Mesenchymal stem cell (in vitro differentiated cells and primary cell): ENCODE data around the gene KLF13. TPM values are rescaled to one million over a fixed set of nuclear protein-coding genes. Genes with fewer than 3 reads are reported as not detected.

Experiments
- DNase-seq: peaks from one replicate; pipeline ENCODE4 v3.0.0-alpha.2; 2013
- H2AFZ ChIP-seq: one replicate; pipeline ENCODE4 v1.6.1; 2013; ENCODE audit warnings: low read depth, mild to moderate bottlenecking, control low read depth, inconsistent platforms, low read length, moderate library complexity
- H2AK5ac ChIP-seq: 2 replicates; pipeline ENCODE4 v1.6.1; 2013; ENCODE audit warnings: low read length, moderate library complexity, mild to moderate bottlenecking, inconsistent platforms; ENCODE audit not compliant: severe bottlenecking
- H2BK120ac ChIP-seq: one replicate; pipeline ENCODE4 v1.6.1; 2013; ENCODE audit warnings: low read depth, mild to moderate bottlenecking, inconsistent platforms, low read length, moderate library complexity
- H2BK12ac ChIP-seq, 2 experiments: one replicate each; pipeline ENCODE4 v1.6.1; 2013; ENCODE audit warnings: inconsistent platforms in 2 of 2, low read length in 2 of 2, mild to moderate bottlenecking in 2 of 2, moderate library complexity in 2 of 2, control low read depth in 1 of 2
- H2BK15ac ChIP-seq: one replicate; pipeline ENCODE4 v1.6.1; 2013; ENCODE audit warnings: mild to moderate bottlenecking, low read depth, inconsistent platforms; ENCODE audit not compliant: poor library complexity, severe bottlenecking
- H2BK5ac ChIP-seq: 2 replicates; pipeline ENCODE4 v1.6.1; 2013; ENCODE audit warnings: low read depth, mild to moderate bottlenecking, low read length, control low read depth, inconsistent platforms; ENCODE audit not compliant: poor library complexity, severe bottlenecking
- H3K14ac ChIP-seq, 2 experiments: one replicate each; pipeline ENCODE4 v1.6.1; 2013; ENCODE audit warnings: inconsistent platforms in 2 of 2, low read length in 2 of 2, control low read depth in 1 of 2, mild to moderate bottlenecking in 1 of 2, moderate library complexity in 1 of 2
- H3K18ac ChIP-seq, 2 experiments: one replicate each; pipeline ENCODE4 v1.6.1; 2013; ENCODE audit warnings: inconsistent platforms in 2 of 2, low read length in 2 of 2, control low read depth in 1 of 2, low read depth in 1 of 2, mild to moderate bottlenecking in 1 of 2
- H3K23ac ChIP-seq, 2 experiments: one replicate each; pipeline ENCODE4 v1.6.1; 2013; ENCODE audit warnings: inconsistent platforms in 2 of 2, low read length in 2 of 2, mild to moderate bottlenecking in 2 of 2, moderate library complexity in 2 of 2, control low read depth in 1 of 2
- H3K27ac ChIP-seq: 2 replicates; pipeline ENCODE4 v1.5.1; 2013; ENCODE audit warnings: mild to moderate bottlenecking, moderate library complexity, low read length, control low read depth, inconsistent platforms; ENCODE audit not compliant: poor library complexity, severe bottlenecking
- H3K27me3 ChIP-seq, 2 experiments: 2 replicates each; pipeline versions ENCODE4 v1.6.1 to v1.7.0; 2013; ENCODE audit warnings: low read length in 2 of 2, mild to moderate bottlenecking in 2 of 2, moderate library complexity in 2 of 2, control low read depth in 1 of 2, inconsistent platforms in 1 of 2; ENCODE audit not compliant: control insufficient read depth in 1 of 2, insufficient read depth in 1 of 2
- H3K36me3 ChIP-seq, 2 experiments: 2 replicates each; pipeline versions ENCODE4 v1.6.1 to v1.7.0; 2013; ENCODE audit warnings: low read length in 2 of 2, control low read depth in 1 of 2, inconsistent platforms in 1 of 2, low read depth in 1 of 2, mild to moderate bottlenecking in 1 of 2; ENCODE audit not compliant: insufficient read depth in 2 of 2, control insufficient read depth in 1 of 2
- H3K4ac ChIP-seq, 2 experiments: one replicate each; pipeline ENCODE4 v1.6.1; 2013; ENCODE audit warnings: inconsistent platforms in 2 of 2, low read length in 2 of 2, mild to moderate bottlenecking in 2 of 2, moderate library complexity in 2 of 2, control low read depth in 1 of 2, low read depth in 1 of 2
- H3K4me1 ChIP-seq: 2 replicates; pipeline ENCODE4 v1.6.1; 2013; ENCODE audit warnings: low read depth, low read length, control low read depth; ENCODE audit not compliant: control insufficient read depth, insufficient read depth
- H3K4me2 ChIP-seq: 2 replicates; pipeline ENCODE4 v1.6.1; 2013; ENCODE audit warnings: low read length, mild to moderate bottlenecking, inconsistent platforms; ENCODE audit not compliant: poor library complexity, severe bottlenecking
- H3K4me3 ChIP-seq, 2 experiments: 2 replicates each; pipeline versions ENCODE4 v1.5.1 to v1.7.0; 2013; ENCODE audit warnings: low read length in 2 of 2, mild to moderate bottlenecking in 2 of 2, control low read depth in 1 of 2, low read depth in 1 of 2; ENCODE audit not compliant: insufficient read depth in 1 of 2
- H3K79me1 ChIP-seq: replicated peaks from 2 replicates; pipeline ENCODE4 v1.6.1; 2013; ENCODE audit warnings: mild to moderate bottlenecking, control low read depth, low read length, inconsistent platforms; ENCODE audit not compliant: poor library complexity, severe bottlenecking
- H3K9ac ChIP-seq: 2 replicates; pipeline ENCODE4 v1.7.0; 2013; ENCODE audit warnings: mild to moderate bottlenecking, low read length, moderate library complexity
- H3K9me3 ChIP-seq: 2 replicates; pipeline ENCODE4 v1.7.0; 2013; ENCODE audit warnings: mild to moderate bottlenecking, low read length; ENCODE audit not compliant: control insufficient read depth
- H4K8ac ChIP-seq: one replicate; pipeline ENCODE4 v1.6.1; 2013; ENCODE audit warnings: inconsistent platforms, mild to moderate bottlenecking, low read length, moderate library complexity
- H4K91ac ChIP-seq: one replicate; pipeline ENCODE4 v1.6.1; 2013; ENCODE audit warnings: mild to moderate bottlenecking, low read length, inconsistent platforms
- WGBS: methylation state at CpG from one replicate; pipeline ENCODE4 v1.1.7; 2013; ENCODE audit warnings: mixed read lengths; 5-methylcytosine and 5-hydroxymethylcytosine counted together
- polyA plus RNA-seq, 2 experiments: library from polyadenylated mRNA; stranded (reverse); fragments of 200-250 nt; gene quantifications; one replicate each; pipeline ENCODE4 v1.2.3, GENCODE V29; 2013

Gene KLF13
- polyA plus RNA-seq (2013, experiment 1 of 2) = 93.2 TPM
- polyA plus RNA-seq (2013, experiment 2 of 2) = 91.8 TPM

DNA sequence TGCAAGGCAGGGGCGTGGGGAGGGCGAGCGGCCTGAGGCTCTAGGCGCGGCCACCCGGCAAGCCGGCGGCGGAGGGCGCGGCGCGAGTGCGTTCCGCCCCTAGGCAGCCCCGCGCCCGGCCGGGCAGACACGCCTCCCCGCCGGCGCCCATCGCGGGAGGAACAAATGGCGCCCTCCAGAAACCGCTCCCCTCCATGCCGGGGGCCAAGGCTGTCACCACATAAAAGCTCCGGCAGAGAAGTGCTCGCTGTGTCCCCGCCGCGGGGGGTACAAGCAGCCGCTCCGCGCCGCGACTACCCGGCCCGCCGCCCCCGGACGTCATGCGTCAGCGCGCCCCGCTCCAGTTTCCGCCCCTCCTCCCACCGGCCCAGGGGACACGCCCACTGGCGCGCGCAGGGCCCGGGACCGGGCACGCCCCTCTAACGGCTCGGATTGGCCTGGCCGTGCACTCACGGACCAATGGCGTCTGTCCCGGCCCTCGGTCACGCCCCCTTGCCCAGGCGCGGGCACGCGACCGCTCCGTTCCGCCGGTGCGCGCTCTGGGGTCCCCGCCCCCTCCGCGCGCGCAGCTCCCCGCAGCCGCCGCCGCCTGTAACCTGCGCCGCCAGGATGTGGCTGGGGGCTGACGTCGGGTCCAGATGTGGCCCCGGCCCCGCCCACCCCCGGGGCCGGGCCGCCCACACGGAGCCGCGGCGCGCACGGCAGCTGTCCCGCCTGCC is at the start of gene KLF13:
TSS of gene KLF13 (plus strand) at position 680 of the 719 bp plus-strand sequence. CDS start 378 bp downstream, outside the sequence.
- peaks cover 0 to 3% of the 10 kb centered on the region in 2 experiments for H3K36me3 ChIP-seq

DNA sequence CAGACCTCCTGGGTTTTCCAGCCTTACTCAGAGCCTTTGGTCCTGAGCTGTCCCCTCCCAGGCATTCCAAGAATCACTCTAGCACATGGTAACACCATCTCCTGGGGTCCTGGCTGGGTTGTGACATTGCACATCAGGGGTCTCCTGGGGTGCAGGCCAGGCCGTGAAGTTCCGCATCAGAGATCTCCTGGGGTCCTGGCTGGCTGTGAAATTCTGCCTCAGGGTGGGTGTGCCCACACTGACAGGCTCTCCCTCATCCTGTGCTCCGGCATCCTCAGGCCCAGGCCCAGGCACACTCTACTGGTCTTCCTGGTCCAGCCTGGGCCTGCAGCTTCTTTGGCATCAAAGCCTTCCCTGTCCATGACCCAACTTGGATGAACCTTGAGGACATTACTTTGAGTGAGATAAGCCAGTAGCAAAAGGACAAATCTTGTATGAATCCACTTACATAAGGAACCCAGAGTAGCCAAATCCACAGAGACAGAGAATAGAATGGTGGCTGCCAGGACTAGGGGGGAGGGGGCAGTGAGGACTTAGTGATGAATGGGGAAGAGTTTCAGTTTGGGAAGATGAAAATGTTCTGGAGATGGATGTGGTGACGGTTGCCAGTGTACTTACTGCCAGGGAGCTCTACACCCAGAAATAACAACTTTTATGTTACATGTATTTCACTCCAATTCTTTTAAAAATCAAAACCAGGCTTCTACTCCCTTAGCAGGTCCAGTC is 49.1 kb upstream of the KLF13 start:
- peaks cover 9% of the 10 kb centered on the region for H3K4me1 ChIP-seq
- no peak overlapping the region for H3K9ac ChIP-seq
- H3K36me3 ChIP-seq = no peaks in the 10 kb centered on the region
- H3K79me1 ChIP-seq = no peaks in the 10 kb centered on the region
- no peak overlapping the region for H2AK5ac ChIP-seq
- no peak overlapping the region for H3K4ac ChIP-seq
- H2BK120ac ChIP-seq = no peak overlapping the region
- 86% methylated on average over 3 of the region's 4 CpGs for WGBS
- no peak overlapping the region for H2AFZ ChIP-seq
- no peak overlapping the region for H3K23ac ChIP-seq
- no peak overlapping the region for H3K27ac ChIP-seq
- no peak for DNase-seq
- no peak overlapping the region for H3K4me2 ChIP-seq
- no peak overlapping the region for H4K91ac ChIP-seq
- no peak overlapping the region for H3K18ac ChIP-seq
- no peak overlapping the region for H3K4me3 ChIP-seq
- no peak overlapping the region for H2BK5ac ChIP-seq
- H2BK12ac ChIP-seq = no peak overlapping the region
- H2BK15ac ChIP-seq = no peak overlapping the region
- no peaks in the 10 kb centered on the region for H3K9me3 ChIP-seq
- no peak overlapping the region for H4K8ac ChIP-seq
- H3K27me3 ChIP-seq = peaks cover 0 to 29% of the 10 kb centered on the region in 2 experiments
- no peak overlapping the region for H3K14ac ChIP-seq

More for the DNA sequence above, at the start of gene KLF13:
- H3K27ac ChIP-seq = peak within 1 kb of the TSS; percentile 52
- H3K27me3 ChIP-seq = peaks cover 0 to 5% of the 10 kb centered on the region in 2 experiments
- H3K18ac ChIP-seq = peak within 1 kb of the TSS; percentile 93 to 97
- peak within 1 kb of the TSS in 1 of 2 experiments; percentile 93 for H3K14ac ChIP-seq
- peak within 1 kb of the TSS; percentile 88 for H3K9ac ChIP-seq
- peak within 1 kb of the TSS; percentile 94 to 96 for H3K4ac ChIP-seq
- H3K4me1 ChIP-seq = peaks cover 18% of the 10 kb centered on the region
- peak within 1 kb of the TSS; percentile 82 to 83 for H3K4me3 ChIP-seq
- H2AFZ ChIP-seq = peak within 1 kb of the TSS; percentile 72
- no peak within 1 kb of the TSS for H3K23ac ChIP-seq
- H4K91ac ChIP-seq = peak within 1 kb of the TSS; percentile 97
- no peak within 1 kb of the TSS for H2AK5ac ChIP-seq
- H2BK5ac ChIP-seq = peak within 1 kb of the TSS; percentile 91
- peak within 1 kb of the TSS; percentile 50 to 85 for H2BK12ac ChIP-seq
- H3K9me3 ChIP-seq = peaks cover 5% of the 10 kb centered on the region
- peak; percentile 97 for DNase-seq
- peak within 1 kb of the TSS; percentile 92 for H2BK120ac ChIP-seq
- H3K4me2 ChIP-seq = peak within 1 kb of the TSS; percentile 93
- peak within 1 kb of the TSS; percentile 82 for H4K8ac ChIP-seq
- peak within 1 kb of the TSS; percentile 98 for H2BK15ac ChIP-seq
- H3K79me1 ChIP-seq = peaks cover 11% of the 10 kb centered on the region
- under 1% methylated on average over 80 of the region's 99 CpGs for WGBS

DNA sequence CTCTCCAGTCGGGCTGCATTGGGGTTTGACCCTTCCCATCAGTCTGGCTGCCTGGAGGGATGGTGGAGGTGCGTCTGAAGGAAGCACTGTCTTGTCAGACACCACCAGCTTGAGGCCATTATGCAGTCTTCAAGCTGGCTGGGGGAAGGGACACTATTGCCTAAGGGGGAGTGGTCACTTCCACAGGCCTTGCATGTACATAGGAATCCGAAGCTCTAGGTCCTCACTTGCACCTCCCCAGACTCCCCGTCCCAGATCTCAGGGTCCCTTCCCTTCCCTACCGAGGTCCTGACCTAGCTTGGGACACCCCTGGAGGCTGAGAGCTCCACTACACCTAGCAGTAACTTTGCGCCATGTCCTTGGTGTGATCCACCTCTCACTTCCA is 48.6 kb upstream of the KLF13 start:
- H3K4ac ChIP-seq = no peak overlapping the region
- no peaks in the 10 kb centered on the region for H3K36me3 ChIP-seq
- peaks cover 7% of the 10 kb centered on the region for H3K4me1 ChIP-seq
- no peak overlapping the region for H2BK15ac ChIP-seq
- H3K18ac ChIP-seq = no peak overlapping the region
- H3K23ac ChIP-seq = no peak overlapping the region
- H2BK5ac ChIP-seq = no peak overlapping the region
- 76% methylated on average over 6 of the region's 6 CpGs for WGBS
- H3K79me1 ChIP-seq = no peaks in the 10 kb centered on the region
- H3K27me3 ChIP-seq = peaks cover 0 to 29% of the 10 kb centered on the region in 2 experiments
- H2AK5ac ChIP-seq = no peak overlapping the region
- H3K14ac ChIP-seq = peak overlapping the region in 1 of 2 experiments; percentile 71
- H2AFZ ChIP-seq = no peak overlapping the region
- H3K4me3 ChIP-seq = no peak overlapping the region
- no peak overlapping the region for H4K8ac ChIP-seq
- no peak overlapping the region for H4K91ac ChIP-seq
- H3K27ac ChIP-seq = no peak overlapping the region
- H3K4me2 ChIP-seq = no peak overlapping the region
- H3K9me3 ChIP-seq = no peaks in the 10 kb centered on the region
- H3K9ac ChIP-seq = no peak overlapping the region
- H2BK12ac ChIP-seq = no peak overlapping the region
- H2BK120ac ChIP-seq = no peak overlapping the region
- DNase-seq = no peak

DNA sequence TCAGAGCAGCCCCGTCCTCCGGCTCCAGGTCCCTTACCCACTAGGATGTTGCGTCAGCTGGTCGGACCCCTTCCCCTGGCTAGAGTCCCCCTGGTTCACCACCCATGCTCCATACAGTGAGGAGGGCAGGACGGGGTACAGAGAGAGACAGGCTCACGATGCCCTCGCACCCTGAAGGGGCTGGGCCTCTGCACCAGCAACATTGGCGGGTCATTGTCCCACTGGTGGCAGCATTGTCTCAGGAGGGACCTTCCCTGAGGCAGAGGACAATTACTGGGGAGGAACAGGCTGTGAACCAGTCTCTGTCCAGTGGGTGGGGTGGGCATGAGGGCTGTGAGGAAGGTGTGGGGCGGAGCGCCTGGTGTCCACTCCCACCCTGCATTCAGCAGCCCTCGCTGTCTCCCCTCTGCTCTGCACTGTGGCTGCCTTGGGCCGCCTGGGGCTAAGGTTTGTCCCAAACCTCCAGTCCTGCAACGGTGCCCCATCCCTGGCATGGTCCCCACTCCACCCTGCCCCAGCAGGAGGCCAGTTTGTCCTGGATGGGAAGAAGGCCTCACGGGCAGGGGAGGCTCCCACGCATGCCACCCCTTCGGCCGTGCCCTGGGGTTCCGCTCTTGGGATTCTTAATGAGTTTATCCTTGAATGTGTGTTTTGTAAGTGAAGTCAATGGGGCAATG is 48.0 kb upstream of the KLF13 start:
- H3K27ac ChIP-seq = no peak overlapping the region
- no peak overlapping the region for H4K91ac ChIP-seq
- H3K9me3 ChIP-seq = no peaks in the 10 kb centered on the region
- no peak overlapping the region for H2BK5ac ChIP-seq
- WGBS = 87% methylated on average over 13 of the region's 18 CpGs
- H3K9ac ChIP-seq = no peak overlapping the region
- no peak overlapping the region for H3K4me2 ChIP-seq
- H3K36me3 ChIP-seq = no peaks in the 10 kb centered on the region
- H3K79me1 ChIP-seq = no peaks in the 10 kb centered on the region
- H3K4me1 ChIP-seq = peaks cover 5% of the 10 kb centered on the region
- no peak overlapping the region for H3K14ac ChIP-seq
- H3K18ac ChIP-seq = no peak overlapping the region
- no peak overlapping the region for H3K4ac ChIP-seq
- peaks cover 0 to 29% of the 10 kb centered on the region in 2 experiments for H3K27me3 ChIP-seq
- H2BK15ac ChIP-seq = no peak overlapping the region
- no peak overlapping the region for H3K4me3 ChIP-seq
- no peak overlapping the region for H4K8ac ChIP-seq
- no peak overlapping the region for H2AK5ac ChIP-seq
- H3K23ac ChIP-seq = no peak overlapping the region
- no peak overlapping the region for H2BK12ac ChIP-seq
- no peak overlapping the region for H2BK120ac ChIP-seq
- DNase-seq = no peak
- H2AFZ ChIP-seq = no peak overlapping the region
